Suprapubic skin (tissue), 4 donors: Measurements from ENCODE around the gene SECISBP2L. TPM values are rescaled to one million over a fixed set of nuclear protein-coding genes. Genes with fewer than 3 reads are reported as not detected.
"Not testable (repeated sequence)": the region's sequence is repeated elsewhere in the genome, so short reads cannot be mapped to it uniquely, and the experiment has no call there.

Experiments used
- DNase-seq, 2 donors: peaks; one replicate each; pipeline ENCODE4 v3.0.0-alpha.2; 2019; ENCODE audit warnings: low spot score in 2 of 2
- H3K27ac ChIP-seq: fragments of 200-600 bp; sonication (generic); one replicate; pipeline ENCODE4 v1.5.1; 2019
- H3K27me3 ChIP-seq: fragments of 200-600 bp; sonication (generic); one replicate; pipeline ENCODE4 v1.5.1; 2019
- H3K36me3 ChIP-seq: fragments of 200-600 bp; sonication (generic); one replicate; pipeline ENCODE4 v1.5.1; 2019
- H3K4me1 ChIP-seq: fragments of 200-600 bp; sonication (generic); one replicate; pipeline ENCODE4 v1.5.1; 2019
- H3K4me3 ChIP-seq: fragments of 200-600 bp; sonication (generic); one replicate; pipeline ENCODE4 v1.5.1; 2019; ENCODE audit warnings: mild to moderate bottlenecking
- H3K9me3 ChIP-seq: fragments of 200-600 bp; sonication (generic); one replicate; pipeline ENCODE4 v1.5.1; 2019
- CTCF ChIP-seq, 2 donors: fragments of 200-600 bp in 1 of 2; fragments of 450-650 bp in 1 of 2; sonication (generic) in 1 of 2; IDR thresholded peaks; one replicate each; pipeline ENCODE4 v1.5.1; 2016 to 2019; ENCODE audit warnings: antibody characterized with exemption in 2 of 2, mild to moderate bottlenecking in 1 of 2, moderate library complexity in 1 of 2
- EP300 ChIP-seq: sonication (generic); formaldehyde crosslinking; IDR thresholded peaks from one replicate; pipeline ENCODE4 v1.6.1; 2017; ENCODE audit warnings: antibody characterized with exemption
- POLR2A ChIP-seq, 2 donors: fragments of 450-650 bp; IDR thresholded peaks; one replicate each; pipeline ENCODE4 v1.6.1; 2017; ENCODE audit warnings: antibody characterized with exemption in 2 of 2, mild to moderate bottlenecking in 2 of 2, moderate library complexity in 2 of 2
- POLR2AphosphoS5 ChIP-seq, 3 donors: sonication (generic); formaldehyde crosslinking; IDR thresholded peaks; one replicate each; pipeline ENCODE4 v1.6.1; 2017; ENCODE audit warnings: antibody characterized with exemption in 3 of 3
- WGBS: methylation state at CpG from one replicate; pipeline ENCODE4 v1.1.5; 2018; 5-methylcytosine and 5-hydroxymethylcytosine counted together
- total RNA-seq, 4 donors: library from RNA; depleted of rRNA; stranded (reverse); fragments of >200 nt; gene quantifications; one replicate each; pipeline ENCODE4 v1.1.0, GENCODE V29; 2016

Gene SECISBP2L
- total RNA-seq, 4 donors from 2014 or later: 21.8 to 58.6 (median 38.7) TPM

DNA sequence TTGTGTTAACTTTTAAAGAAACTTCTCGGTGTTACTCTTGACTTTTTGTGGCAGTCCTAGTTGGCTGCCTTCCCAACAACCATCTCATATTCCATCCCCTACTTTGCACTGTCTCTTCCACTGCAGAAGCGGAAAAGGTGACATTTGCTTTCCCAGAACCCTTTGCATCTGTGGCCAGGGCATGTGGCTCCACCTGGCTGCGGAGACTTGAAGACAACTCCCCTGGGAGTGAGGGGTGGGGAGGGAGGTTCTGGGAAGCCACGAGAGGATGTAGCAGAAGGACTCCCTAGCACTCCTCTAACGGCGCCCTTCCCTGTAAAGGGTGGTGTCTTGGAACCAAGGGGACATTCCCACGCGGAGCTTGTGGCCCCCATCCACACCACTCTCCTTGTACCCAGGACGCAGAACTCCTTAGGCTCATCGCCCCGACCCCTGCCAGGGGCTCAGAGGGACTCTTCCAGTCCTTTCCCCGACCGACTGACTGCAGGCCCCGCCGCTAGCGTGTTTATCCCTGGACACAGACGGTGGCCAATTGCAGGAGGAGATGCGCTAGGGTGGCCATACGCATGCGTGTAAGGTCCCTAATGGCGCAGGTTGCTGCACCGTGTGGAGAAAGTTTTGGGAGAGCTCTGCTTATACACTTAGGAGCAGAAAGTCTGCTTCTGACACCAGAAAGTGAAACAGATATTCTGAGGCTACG, 33.2 kb upstream of the SECISBP2L start:
- no peak for TF ChIP-seq EP300
- TF ChIP-seq POLR2AphosphoS5 (IDR thresholded peaks at IDR 0.05): no peak
- TF ChIP-seq POLR2A (IDR thresholded peaks at IDR 0.05): no peak
- TF ChIP-seq CTCF (IDR thresholded peaks at IDR 0.05): no peak
- Histone ChIP-seq H3K4me1 (no peaks in the 10 kb centered on the region), H3K36me3 (no peaks in the 10 kb centered on the region), H3K4me3 (no peak overlapping the region), H3K9me3 (no peaks in the 10 kb centered on the region), H3K27ac (no peak overlapping the region), H3K27me3 (no peaks in the 10 kb centered on the region)
- DNase-seq: no peak
- WGBS: 92% methylated on average over 22 of the region's 23 CpGs

GRCh38 chr15:49075881-49076280, 29.6 kb upstream of the SECISBP2L start:
- TF ChIP-seq EP300 (no peak), CTCF (IDR thresholded peaks at IDR 0.05) (no peak), POLR2AphosphoS5 (IDR thresholded peaks at IDR 0.05) (no peak), POLR2A (IDR thresholded peaks at IDR 0.05) (no peak)
- H3K4me3 ChIP-seq: no peak overlapping the region
- H3K36me3 ChIP-seq: no peaks in the 10 kb centered on the region
- H3K9me3 ChIP-seq: no peaks in the 10 kb centered on the region
- H3K27me3 ChIP-seq: no peaks in the 10 kb centered on the region
- no peak for DNase-seq
- no peak overlapping the region for H3K27ac ChIP-seq
- no peaks in the 10 kb centered on the region for H3K4me1 ChIP-seq

- H3K4me1 ChIP-seq, H3K27me3 ChIP-seq, H3K27ac ChIP-seq, H3K36me3 ChIP-seq, H3K4me3 ChIP-seq, H3K9me3 ChIP-seq, DNase-seq: not testable (repeated sequence)
- WGBS: 77% methylated on average over 6 of the region's 6 CpGs
Observed at GRCh38 chr15:49074589-49075287, 28.5 kb upstream of the SECISBP2L start.

GRCh38 chr15:49066372-49066771, 20.1 kb upstream of the SECISBP2L start:
- Histone ChIP-seq H3K36me3 (no peaks in the 10 kb centered on the region), H3K9me3 (no peaks in the 10 kb centered on the region), H3K27me3 (peaks cover 5% of the 10 kb centered on the region), H3K4me1 (no peaks in the 10 kb centered on the region), H3K27ac (no peak overlapping the region), H3K4me3 (no peak overlapping the region)
- TF ChIP-seq POLR2AphosphoS5 (IDR thresholded peaks at IDR 0.05) (no peak), CTCF (IDR thresholded peaks at IDR 0.05) (no peak), EP300 (no peak), POLR2A (IDR thresholded peaks at IDR 0.05) (no peak)
- WGBS: 61% methylated on average over 2 of the region's 2 CpGs
- DNase-seq: no peak

DNA sequence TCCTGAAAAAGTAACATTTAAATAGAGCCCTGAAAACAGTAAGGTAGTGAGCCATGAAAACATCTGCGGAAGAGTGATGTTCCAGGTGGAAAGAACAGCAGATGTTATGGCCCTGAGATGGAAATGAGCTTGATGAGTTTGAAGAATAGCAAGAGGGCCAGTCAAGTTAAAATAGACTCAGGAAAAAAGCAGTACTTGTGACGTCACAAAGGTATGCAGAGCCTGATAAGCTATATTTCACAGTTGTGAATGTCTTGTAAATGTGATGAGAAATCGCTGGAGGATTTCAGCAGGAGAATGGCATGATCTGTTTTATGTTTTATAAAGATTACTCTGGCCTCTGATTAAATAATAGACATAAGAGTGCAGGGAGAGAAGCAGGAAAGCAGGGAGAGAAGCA, 18.6 kb upstream of the SECISBP2L start:
- no peaks in the 10 kb centered on the region for H3K9me3 ChIP-seq
- no peaks in the 10 kb centered on the region for H3K4me1 ChIP-seq
- no peak overlapping the region for H3K27ac ChIP-seq
- no peaks in the 10 kb centered on the region for H3K36me3 ChIP-seq
- H3K4me3 ChIP-seq: no peak overlapping the region
- WGBS: 62% methylated on average over 3 of the region's 3 CpGs
- DNase-seq: no peak
- peaks cover 5% of the 10 kb centered on the region for H3K27me3 ChIP-seq
- TF ChIP-seq POLR2A (IDR thresholded peaks at IDR 0.05) (no peak), CTCF (IDR thresholded peaks at IDR 0.05) (no peak), EP300 (no peak), POLR2AphosphoS5 (IDR thresholded peaks at IDR 0.05) (no peak)
